ENCODE data around the gene ZCCHC24. TPM values are rescaled to one million over a fixed set of nuclear protein-coding genes. Genes with fewer than 3 reads are reported as not detected.
A peak's percentile ranks its signal among the peaks of the same experiment; 100 is the strongest.

Gene ZCCHC24
- total and polyA plus RNA-seq, 2 of the 8 experiments (the other 6 are each of a cell fraction or from before 2014, with no cell fraction given), result 3.9 to 6.9 TPM

DNA sequence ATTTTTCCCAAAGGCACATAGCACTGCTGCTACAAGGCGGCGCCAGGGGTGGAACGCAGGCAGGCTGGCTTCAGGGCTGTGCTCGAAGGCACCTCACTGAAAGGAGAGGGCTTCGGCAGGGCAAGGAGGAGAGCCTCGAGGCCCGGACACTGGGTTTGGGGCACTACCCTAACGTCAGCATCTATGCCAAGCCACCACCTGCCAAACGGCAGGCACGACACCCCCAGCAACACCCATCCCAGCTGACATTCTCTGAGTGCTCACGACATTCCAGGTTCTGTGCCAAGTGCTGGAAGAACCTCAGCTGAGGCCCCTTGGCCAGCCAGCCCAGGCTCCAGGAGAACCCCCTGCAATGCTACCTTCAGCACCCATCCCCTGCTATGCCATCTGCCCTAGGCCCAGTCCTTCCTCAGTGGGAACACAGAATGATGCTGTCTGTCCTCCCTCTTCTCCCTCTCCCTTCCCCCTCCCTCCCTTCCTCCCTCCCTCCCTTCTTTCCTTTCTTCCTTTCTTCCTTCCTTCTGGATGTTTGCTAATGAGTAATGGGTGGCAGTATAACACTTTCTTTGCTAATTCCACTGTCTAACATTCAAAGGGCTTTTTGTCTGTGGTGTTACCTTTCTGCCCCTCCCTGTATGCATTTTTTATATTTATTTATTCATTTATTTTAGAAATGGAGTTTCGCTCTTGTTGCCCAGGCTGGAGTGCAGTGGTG, 24.3 kb downstream of the ZCCHC24 start:
- H3K14ac ChIP-seq (ENCODE audit: insufficient read length), result no peak overlapping the region
- no peaks in the 10 kb centered on the region for H3K36me3 ChIP-seq (ENCODE audit: control insufficient read depth in 2 of 4, insufficient read depth in 4 of 4, low read length in 3 of 4)
- H2BK15ac ChIP-seq (ENCODE audit: low read length), result no peak overlapping the region
- peaks cover 0 to 8% (median 3%) of the 10 kb centered on the region in 4 experiments; a peak in 6 of 7 replicates for H3K4me1 ChIP-seq (replicated peaks in 1 of 4; ENCODE audit: control insufficient read depth in 3 of 4, insufficient read depth in 4 of 4, low read length in 3 of 4)
- H3K4me2 ChIP-seq (ENCODE audit: insufficient read depth in 1 of 2, low read depth in 2 of 2, low read length in 2 of 2), result no peak overlapping the region
- H4K8ac ChIP-seq (ENCODE audit: extremely low read depth, insufficient read depth, low read length), result peak overlapping the region; percentile 31; the same call in 1 of the 2 replicates
- ChIA-PET CTCF (ENCODE audit: partially characterized antibody) (interaction anchor here (0.7 to 2.5 kb wide), 6 partner anchors 12 to 46 kb away, joined by 3 to 9 read pairs (median 4); no protein-coding TSS in a partner anchor), POLR2A (ENCODE audit: partially characterized antibody) (interaction anchor here (1.4 kb wide), 1 partner anchor 9 kb away, joined by 3 read pairs; no protein-coding TSS in a partner anchor)
- TF ChIP-seq JUND (IDR thresholded peaks at IDR 0.05; ENCODE audit: low read length) (no peak), ASH2L (IDR thresholded peaks at IDR 0.05; ENCODE audit: low read length) (no peak), POU5F1 (IDR thresholded peaks at IDR 0.05; ENCODE audit: low read depth, low read length) (no peak), CBX8 (IDR thresholded peaks at IDR 0.05; ENCODE audit: borderline replicate concordance, low read depth, low read length) (no peak), BCL11A (IDR thresholded peaks at IDR 0.05; ENCODE audit: low read depth in 2 of 2, low read length in 2 of 2) (no peak)
- DNase-seq (ENCODE audit: low read depth in 1 of 2, low spot score in 2 of 2) (no peak), FAIRE-seq (no peak)
- no peak overlapping the region for H4K5ac ChIP-seq (ENCODE audit: insufficient read length, low read depth, low read length)
- no peak overlapping the region for H2BK120ac ChIP-seq (replicated peaks; ENCODE audit: low read depth, low read length)
- no peak overlapping the region for H2BK5ac ChIP-seq (ENCODE audit: low read depth, low read length)
- no peak overlapping the region for H2AFZ ChIP-seq (ENCODE audit: low read length)
- H3K56ac ChIP-seq (replicated peaks; ENCODE audit: insufficient read length, low read depth, low read length), result no peak overlapping the region
- peaks cover 3 to 4% of the 10 kb centered on the region in 2 experiments for H4K20me1 ChIP-seq (replicated peaks in 1 of 2; ENCODE audit: control insufficient read depth in 1 of 2, insufficient read depth in 2 of 2, low read length in 2 of 2)
- no peak overlapping the region for H3K18ac ChIP-seq (ENCODE audit: extremely low read depth, low read length)
- no peak overlapping the region for H4K91ac ChIP-seq (replicated peaks; ENCODE audit: insufficient read length, low read length)
- no peak overlapping the region for H2BK12ac ChIP-seq (ENCODE audit: low read depth, low read length)
- H3K27ac ChIP-seq (ENCODE audit: low read depth, low read length), result no peak overlapping the region
- no peak overlapping the region for H3K4ac ChIP-seq (replicated peaks; ENCODE audit: insufficient read length, low read depth, low read length)
- no peaks in the 10 kb centered on the region for H3K79me2 ChIP-seq (ENCODE audit: control insufficient read depth in 1 of 2, insufficient read depth in 2 of 2, low read length in 2 of 2)
- no peaks in the 10 kb centered on the region; the same call in 1 of the 2 replicates for H3K23me2 ChIP-seq (ENCODE audit: low read depth, low read length)
- H3K4me3 ChIP-seq (ENCODE audit: extremely low read depth in 1 of 4, insufficient read depth in 2 of 4, low read depth in 3 of 4, low read length in 4 of 4), result no peak overlapping the region
- 85% methylated on average over 11 of the region's 12 CpGs; no CpG with 5 or more reads in 1 of the 2 experiments for WGBS, 2 experiments (ENCODE audit: extremely low coverage in 1 of 2, insufficient coverage in 1 of 2, insufficient read length in 1 of 2, insufficient replicate concordance in 2 of 2, low coverage in 1 of 2, low lambda C conversion rate in 2 of 2, missing lambda C conversion rate in 1 of 2)
- no peak overlapping the region for H3K23ac ChIP-seq (ENCODE audit: insufficient read length)
- H2BK20ac ChIP-seq (ENCODE audit: low read length), result no peak overlapping the region
- H3K27me3 ChIP-seq (replicated peaks in 1 of 4; ENCODE audit: control insufficient read depth in 3 of 4, extremely low read depth in 1 of 4, insufficient read depth in 3 of 4, low read length in 3 of 4), result no peaks in the 10 kb centered on the region
- H3K9ac ChIP-seq (replicated peaks in 1 of 4; ENCODE audit: extremely low read depth in 1 of 4, low read depth in 3 of 4, low read length in 3 of 4), result no peak overlapping the region
- no peaks in the 10 kb centered on the region for H3K9me3 ChIP-seq (ENCODE audit: insufficient read depth in 2 of 2, low read depth in 1 of 2, low read length in 1 of 2)
- no peak overlapping the region for H2AK5ac ChIP-seq (ENCODE audit: low read depth, low read length)
- no peaks in the 10 kb centered on the region for H3K79me1 ChIP-seq (ENCODE audit: low read depth, low read length)
